K562 (cell line): ENCODE results near the gene ID1. TPM values are rescaled to one million over a fixed set of nuclear protein-coding genes. Genes with fewer than 3 reads are reported as not detected.
A peak's percentile ranks its signal among the peaks of the same experiment; 100 is the strongest.

ENCODE experiments used
- ATF7 ChIP-seq: fragments of 450-650 bp; IDR thresholded peaks from 2 replicates; pipeline ENCODE4 v1.7.1; 2014; ENCODE audit warnings: mild to moderate bottlenecking, moderate library complexity
- BCOR ChIP-seq: fragments of 450-650 bp; IDR thresholded peaks from 2 replicates; pipeline ENCODE4 v1.6.1; 2016
- CHD2 ChIP-seq: IDR thresholded peaks from 2 replicates; pipeline ENCODE4 v1.6.1; 2011; ENCODE audit warnings: low read depth, low read length
- DPF2 ChIP-seq: fragments of 450-650 bp; IDR thresholded peaks from 2 replicates; pipeline ENCODE4 v1.6.1; 2016
- ETV1 ChIP-seq: fragments of 450-650 bp; conservative IDR thresholded peaks from 2 replicates; pipeline ENCODE4 v1.6.1; 2016; ENCODE audit warnings: missing genetic modification characterization, control low read depth, low read depth, missing compliant biosample characterization
- ETV6 ChIP-seq, 3 experiments: fragments of 150-350 bp in 1 of 3; sonication (generic) in 1 of 3; formaldehyde crosslinking in 1 of 3; IDR thresholded peaks; 2 replicates each; pipeline versions ENCODE4 v1.6.1 to v1.8.0; 2014 to 2022; ENCODE audit warnings: borderline replicate concordance in 2 of 3, low read depth in 2 of 3, antibody characterized with exemption in 1 of 3, low read length in 1 of 3, mild to moderate bottlenecking in 1 of 3, missing genetic modification reagents in 1 of 3
- FOS ChIP-seq: IDR thresholded peaks from 3 replicates; pipeline ENCODE4 v1.6.1; 2011; ENCODE audit not compliant: insufficient read length; ENCODE audit errors: extremely low read depth
- FOSL1 ChIP-seq: fragments of 200-800 bp; sonication (Bioruptor generic); conservative IDR thresholded peaks from 2 replicates; pipeline ENCODE4 v1.6.1; 2016; ENCODE audit warnings: missing genetic modification characterization, missing compliant biosample characterization
- FOXM1 ChIP-seq, 2 experiments: fragments of 450-650 bp in 1 of 2; sonication (generic) in 1 of 2; formaldehyde crosslinking in 1 of 2; IDR thresholded peaks; 2 replicates each; pipeline versions ENCODE4 v1.6.1 to v1.9.0; 2017 to 2022; ENCODE audit warnings: low read depth in 2 of 2, mild to moderate bottlenecking in 2 of 2, missing genetic modification reagents in 1 of 2, moderate library complexity in 1 of 2
- MECOM ChIP-seq: fragments of 250-450 bp; sonication (Bioruptor Pico); IDR thresholded peaks from 2 replicates; pipeline ENCODE4 v1.8.0; 2022; ENCODE audit warnings: inconsistent platforms
- MEIS2 ChIP-seq: fragments of 450-650 bp; IDR thresholded peaks from 2 replicates; pipeline ENCODE4 v1.6.1; 2014; ENCODE audit warnings: mild to moderate bottlenecking; ENCODE audit not compliant: partially characterized antibody
- MXI1 ChIP-seq: IDR thresholded peaks from 2 replicates; pipeline ENCODE4 v1.6.1; 2011; ENCODE audit warnings: low read depth, mild to moderate bottlenecking, improper control_type of control experiment, low read length
- POLR2G ChIP-seq: fragments of 200-400 bp; formaldehyde crosslinking; IDR thresholded peaks from 2 replicates; pipeline ENCODE4 v1.6.1; 2017; ENCODE audit warnings: low read depth, mild to moderate bottlenecking, antibody characterized with exemption, low read length, moderate library complexity
- TBL1XR1 ChIP-seq, 2 experiments: IDR thresholded peaks; 2 replicates each; pipeline ENCODE4 v1.6.1; 2012; ENCODE audit warnings: improper control_type of control experiment in 2 of 2, low read length in 2 of 2, mild to moderate bottlenecking in 1 of 2
- polyA plus RNA-seq, 8 experiments: library from polyadenylated mRNA; depleted of rRNA in 4 of 8; stranded (reverse) in 5 of 8; unstranded in 3 of 8; fragments of >200 nt; fragmentation: Nextera tagmentation in 2 of 8; fragmentation: Illumina TruSeq in 1 of 8; extraction: Ambion mirVana in 2 of 8; extraction: Trizol in 1 of 8; gene quantifications; 2 replicates each; pipeline versions ENCODE4 v1.2.1 to v1.2.3, GENCODE V29; 2011 to 2014; ENCODE audit warnings: inconsistent platforms in 1 of 8, missing spikeins in 1 of 8
- total RNA-seq, 7 experiments: library from RNA; depleted of rRNA in 6 of 7; stranded (reverse); fragments of >200 nt in 6 of 7; fragmentation: Illumina TruSeq in 2 of 7; extraction: Trizol in 2 of 7; gene quantifications; 2 replicates each; pipeline versions ENCODE4 v1.2.1 to v1.2.3, GENCODE V29; 2011 to 2021; ENCODE audit warnings: low replicate concordance in 1 of 7
- TF ChIP-seq, protein P1 (sequence below): sonication (generic); formaldehyde crosslinking; IDR thresholded peaks from 2 replicates; pipeline ENCODE4 v1.8.0; 2022; ENCODE audit warnings: missing genetic modification reagents, mild to moderate bottlenecking, moderate library complexity, borderline replicate concordance
- TF ChIP-seq, protein P2 (sequence below), 2 experiments: fragments of 150-350 bp in 1 of 2; IDR thresholded peaks; 2 replicates each; pipeline ENCODE4 v1.6.1; 2012 to 2016; ENCODE audit warnings: low read depth in 2 of 2, low read length in 2 of 2, mild to moderate bottlenecking in 1 of 2, moderate library complexity in 1 of 2
- TF ChIP-seq, protein P3 (sequence below): sonication (generic); formaldehyde crosslinking; IDR thresholded peaks from 2 replicates; pipeline ENCODE4 v1.8.1; 2023; ENCODE audit warnings: mild to moderate bottlenecking, missing genetic modification reagents
- TF ChIP-seq, protein P4 (sequence below), 2 experiments: IDR thresholded peaks; 2 replicates each; pipeline ENCODE4 v1.6.1; 2012; ENCODE audit warnings: improper control_type of control experiment in 2 of 2, low read depth in 2 of 2, low read length in 2 of 2, borderline replicate concordance in 1 of 2

ID1 gene
- total and polyA plus RNA-seq, 9 of the 15 experiments (the other 6 are each of a cell fraction or from before 2014, with no cell fraction given): 1.4 to 358 (median 65.0) TPM

DNA sequence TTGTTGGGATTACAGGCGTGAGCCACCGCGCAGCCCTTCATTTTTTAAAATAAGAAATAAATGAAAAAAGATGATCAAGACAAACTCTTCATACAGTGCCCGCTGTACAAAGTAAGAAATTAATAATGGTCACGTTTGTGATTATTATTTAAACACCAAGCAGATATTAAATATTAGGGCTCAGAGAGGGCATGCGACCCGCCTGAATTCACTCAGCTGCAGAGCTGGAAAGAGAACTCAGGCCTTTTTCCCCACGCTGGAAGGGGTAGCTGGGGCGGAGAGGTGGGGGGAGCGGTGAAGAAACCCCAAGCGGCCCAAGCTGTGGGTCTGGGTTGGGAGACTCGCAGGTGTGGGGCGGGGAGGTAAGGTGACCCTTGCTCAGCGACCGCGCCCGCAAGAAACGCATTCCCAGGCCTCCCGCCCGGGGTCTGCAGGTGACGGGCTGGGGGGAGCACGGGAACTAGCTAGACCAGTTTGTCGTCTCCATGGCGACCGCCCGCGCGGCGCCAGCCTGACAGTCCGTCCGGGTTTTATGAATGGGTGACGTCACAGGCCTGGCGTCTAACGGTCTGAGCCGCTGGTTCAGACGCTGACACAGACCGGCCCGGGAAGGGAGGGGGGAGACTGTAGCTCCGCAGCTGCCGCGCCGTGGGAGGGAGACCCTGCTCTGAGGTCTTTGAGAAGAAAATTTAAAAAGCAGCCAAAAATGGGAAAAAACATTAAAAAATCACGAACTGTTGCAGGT lies 1.1 kb upstream of the ID1 start (continued):
- TF ChIP-seq ATF7 (peak; percentile 99), ETV1 (tag) (0 out of 2 replicates have a peak, but pooled peaks have one; percentile 18), TBL1XR1 (IDR thresholded peaks at IDR 0.05; ENCODE audit: low read length in 2 of 2) (peak; percentile 48 to 78; a peak in 2 of 4 replicates), POLR2G (peak; percentile 82), FOXM1 (IDR thresholded peaks at IDR 0.05; ENCODE audit: low read depth) (peak; percentile 4; the same call in 1 of the 2 replicates), FOXM1 (CRISPR knock-in tag; IDR thresholded peaks at IDR 0.05; ENCODE audit: low read depth) (no peak), FOS (no peak), DPF2 (peak; percentile 48; the same call in 1 of the 2 replicates), CHD2 (0 out of 2 replicates have a peak, but pooled peaks have one; percentile 17), FOSL1 (peak; percentile 66; the same call in 1 of the 2 replicates), MXI1 (peak; percentile 78), MEIS2 (peak; percentile 93), BCOR (peak; percentile 82; the same call in 1 of the 2 replicates), MECOM (CRISPR knock-in tag) (no peak), ETV6 (IDR thresholded peaks at IDR 0.05; ENCODE audit: borderline replicate concordance in 1 of 2, low read depth in 2 of 2, low read length in 1 of 2) (no peak), ETV6 (CRISPR knock-in tag; IDR thresholded peaks at IDR 0.05; ENCODE audit: borderline replicate concordance) (no peak)
- TF ChIP-seq, protein P1, sequence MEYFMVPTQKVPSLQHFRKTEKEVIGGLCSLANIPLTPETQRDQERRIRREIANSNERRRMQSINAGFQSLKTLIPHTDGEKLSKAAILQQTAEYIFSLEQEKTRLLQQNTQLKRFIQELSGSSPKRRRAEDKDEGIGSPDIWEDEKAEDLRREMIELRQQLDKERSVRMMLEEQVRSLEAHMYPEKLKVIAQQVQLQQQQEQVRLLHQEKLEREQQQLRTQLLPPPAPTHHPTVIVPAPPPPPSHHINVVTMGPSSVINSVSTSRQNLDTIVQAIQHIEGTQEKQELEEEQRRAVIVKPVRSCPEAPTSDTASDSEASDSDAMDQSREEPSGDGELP (CRISPR knock-in tag): peak; percentile 90
- TF ChIP-seq, protein P2, sequence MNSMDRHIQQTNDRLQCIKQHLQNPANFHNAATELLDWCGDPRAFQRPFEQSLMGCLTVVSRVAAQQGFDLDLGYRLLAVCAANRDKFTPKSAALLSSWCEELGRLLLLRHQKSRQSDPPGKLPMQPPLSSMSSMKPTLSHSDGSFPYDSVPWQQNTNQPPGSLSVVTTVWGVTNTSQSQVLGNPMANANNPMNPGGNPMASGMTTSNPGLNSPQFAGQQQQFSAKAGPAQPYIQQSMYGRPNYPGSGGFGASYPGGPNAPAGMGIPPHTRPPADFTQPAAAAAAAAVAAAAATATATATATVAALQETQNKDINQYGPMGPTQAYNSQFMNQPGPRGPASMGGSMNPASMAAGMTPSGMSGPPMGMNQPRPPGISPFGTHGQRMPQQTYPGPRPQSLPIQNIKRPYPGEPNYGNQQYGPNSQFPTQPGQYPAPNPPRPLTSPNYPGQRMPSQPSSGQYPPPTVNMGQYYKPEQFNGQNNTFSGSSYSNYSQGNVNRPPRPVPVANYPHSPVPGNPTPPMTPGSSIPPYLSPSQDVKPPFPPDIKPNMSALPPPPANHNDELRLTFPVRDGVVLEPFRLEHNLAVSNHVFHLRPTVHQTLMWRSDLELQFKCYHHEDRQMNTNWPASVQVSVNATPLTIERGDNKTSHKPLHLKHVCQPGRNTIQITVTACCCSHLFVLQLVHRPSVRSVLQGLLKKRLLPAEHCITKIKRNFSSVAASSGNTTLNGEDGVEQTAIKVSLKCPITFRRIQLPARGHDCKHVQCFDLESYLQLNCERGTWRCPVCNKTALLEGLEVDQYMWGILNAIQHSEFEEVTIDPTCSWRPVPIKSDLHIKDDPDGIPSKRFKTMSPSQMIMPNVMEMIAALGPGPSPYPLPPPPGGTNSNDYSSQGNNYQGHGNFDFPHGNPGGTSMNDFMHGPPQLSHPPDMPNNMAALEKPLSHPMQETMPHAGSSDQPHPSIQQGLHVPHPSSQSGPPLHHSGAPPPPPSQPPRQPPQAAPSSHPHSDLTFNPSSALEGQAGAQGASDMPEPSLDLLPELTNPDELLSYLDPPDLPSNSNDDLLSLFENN (IDR thresholded peaks at IDR 0.05; ENCODE audit: low read depth in 2 of 2, low read length in 2 of 2): peak in 1 of 2 experiments; percentile 49; a peak in 1 of 4 replicates
- TF ChIP-seq, protein P3, sequence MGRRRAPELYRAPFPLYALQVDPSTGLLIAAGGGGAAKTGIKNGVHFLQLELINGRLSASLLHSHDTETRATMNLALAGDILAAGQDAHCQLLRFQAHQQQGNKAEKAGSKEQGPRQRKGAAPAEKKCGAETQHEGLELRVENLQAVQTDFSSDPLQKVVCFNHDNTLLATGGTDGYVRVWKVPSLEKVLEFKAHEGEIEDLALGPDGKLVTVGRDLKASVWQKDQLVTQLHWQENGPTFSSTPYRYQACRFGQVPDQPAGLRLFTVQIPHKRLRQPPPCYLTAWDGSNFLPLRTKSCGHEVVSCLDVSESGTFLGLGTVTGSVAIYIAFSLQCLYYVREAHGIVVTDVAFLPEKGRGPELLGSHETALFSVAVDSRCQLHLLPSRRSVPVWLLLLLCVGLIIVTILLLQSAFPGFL (CRISPR knock-in tag): no peak; the same call in 1 of the 2 replicates
- TF ChIP-seq, protein P4, sequence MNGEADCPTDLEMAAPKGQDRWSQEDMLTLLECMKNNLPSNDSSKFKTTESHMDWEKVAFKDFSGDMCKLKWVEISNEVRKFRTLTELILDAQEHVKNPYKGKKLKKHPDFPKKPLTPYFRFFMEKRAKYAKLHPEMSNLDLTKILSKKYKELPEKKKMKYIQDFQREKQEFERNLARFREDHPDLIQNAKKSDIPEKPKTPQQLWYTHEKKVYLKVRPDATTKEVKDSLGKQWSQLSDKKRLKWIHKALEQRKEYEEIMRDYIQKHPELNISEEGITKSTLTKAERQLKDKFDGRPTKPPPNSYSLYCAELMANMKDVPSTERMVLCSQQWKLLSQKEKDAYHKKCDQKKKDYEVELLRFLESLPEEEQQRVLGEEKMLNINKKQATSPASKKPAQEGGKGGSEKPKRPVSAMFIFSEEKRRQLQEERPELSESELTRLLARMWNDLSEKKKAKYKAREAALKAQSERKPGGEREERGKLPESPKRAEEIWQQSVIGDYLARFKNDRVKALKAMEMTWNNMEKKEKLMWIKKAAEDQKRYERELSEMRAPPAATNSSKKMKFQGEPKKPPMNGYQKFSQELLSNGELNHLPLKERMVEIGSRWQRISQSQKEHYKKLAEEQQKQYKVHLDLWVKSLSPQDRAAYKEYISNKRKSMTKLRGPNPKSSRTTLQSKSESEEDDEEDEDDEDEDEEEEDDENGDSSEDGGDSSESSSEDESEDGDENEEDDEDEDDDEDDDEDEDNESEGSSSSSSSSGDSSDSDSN (IDR thresholded peaks at IDR 0.05; ENCODE audit: borderline replicate concordance in 1 of 2, low read depth in 2 of 2, low read length in 2 of 2): peak in 1 of 2 experiments; percentile 69; a peak in 2 of 4 replicates
